D721Med (cell line): ENCODE measurements around the gene SLC23A1.
A peak's percentile ranks its signal among the peaks of the same experiment; 100 is the strongest.

Source experiments
- DNase-seq: peaks from one replicate; pipeline ENCODE4 v3.0.0; 2011; ENCODE audit warnings: low spot score; ENCODE audit not compliant: insufficient read length
- FAIRE-seq: peaks from 2 replicates; lab custom pipeline; 2011; peaks lifted over from hg19 to GRCh38; lab: Jason Lieb, UNC
- CTCF ChIP-seq: IDR thresholded peaks from 2 replicates; pipeline ENCODE4 v1.5.1; 2012; ENCODE audit warnings: mild to moderate bottlenecking, control low read depth; ENCODE audit not compliant: insufficient read depth; ENCODE audit errors: missing control alignments

The SLC23A1 gene

GRCh38 chr5:139392678-139393496, 9.8 kb upstream of the SLC23A1 start:
- DNase-seq = peak; percentile 93
- no peak for FAIRE-seq
- TF ChIP-seq CTCF = peak; percentile 59

- FAIRE-seq (no peak), DNase-seq (no peak)
- TF ChIP-seq CTCF = no peak
Measured at GRCh38 chr5:139392324-139392677, 9.2 kb upstream of the SLC23A1 start.

DNA sequence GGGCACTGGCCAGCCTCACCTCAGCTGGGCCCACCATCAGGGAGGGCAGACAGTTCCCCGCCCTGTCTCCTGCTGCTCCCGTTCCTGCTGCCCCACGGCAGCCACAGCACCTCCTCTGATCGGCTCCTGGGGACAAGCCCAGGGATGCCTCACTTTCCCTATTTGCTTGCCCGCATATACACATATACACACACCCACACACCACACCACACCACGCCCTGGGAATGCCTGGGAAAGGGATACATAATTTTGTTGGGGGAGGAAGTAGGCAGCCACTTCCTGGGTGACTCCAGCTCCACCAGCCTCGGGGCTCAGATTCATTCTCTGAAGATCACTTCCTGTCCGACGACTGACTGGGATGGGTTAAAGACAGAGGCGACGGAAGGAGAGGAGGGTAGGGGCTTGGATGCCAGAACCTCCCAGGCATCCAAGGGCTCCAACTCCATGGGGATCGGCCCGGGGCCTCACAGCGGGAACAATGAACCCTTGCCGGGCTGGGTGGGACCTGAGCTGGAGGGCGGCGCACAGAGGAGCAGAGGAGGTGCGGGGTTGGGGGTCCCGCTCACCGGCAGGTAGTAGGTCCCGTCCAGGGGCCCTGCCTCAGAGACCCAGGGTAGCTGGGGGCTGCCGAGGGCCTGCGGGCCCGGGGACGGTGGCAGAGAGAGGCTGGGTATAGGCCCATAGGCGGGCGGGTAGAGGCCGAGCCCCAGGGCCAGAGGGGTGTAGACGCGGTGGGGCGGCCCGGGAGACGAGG, 8.7 kb upstream of the SLC23A1 start:
- FAIRE-seq (no peak), DNase-seq (peak; percentile 16)
- no peak for TF ChIP-seq CTCF

DNA sequence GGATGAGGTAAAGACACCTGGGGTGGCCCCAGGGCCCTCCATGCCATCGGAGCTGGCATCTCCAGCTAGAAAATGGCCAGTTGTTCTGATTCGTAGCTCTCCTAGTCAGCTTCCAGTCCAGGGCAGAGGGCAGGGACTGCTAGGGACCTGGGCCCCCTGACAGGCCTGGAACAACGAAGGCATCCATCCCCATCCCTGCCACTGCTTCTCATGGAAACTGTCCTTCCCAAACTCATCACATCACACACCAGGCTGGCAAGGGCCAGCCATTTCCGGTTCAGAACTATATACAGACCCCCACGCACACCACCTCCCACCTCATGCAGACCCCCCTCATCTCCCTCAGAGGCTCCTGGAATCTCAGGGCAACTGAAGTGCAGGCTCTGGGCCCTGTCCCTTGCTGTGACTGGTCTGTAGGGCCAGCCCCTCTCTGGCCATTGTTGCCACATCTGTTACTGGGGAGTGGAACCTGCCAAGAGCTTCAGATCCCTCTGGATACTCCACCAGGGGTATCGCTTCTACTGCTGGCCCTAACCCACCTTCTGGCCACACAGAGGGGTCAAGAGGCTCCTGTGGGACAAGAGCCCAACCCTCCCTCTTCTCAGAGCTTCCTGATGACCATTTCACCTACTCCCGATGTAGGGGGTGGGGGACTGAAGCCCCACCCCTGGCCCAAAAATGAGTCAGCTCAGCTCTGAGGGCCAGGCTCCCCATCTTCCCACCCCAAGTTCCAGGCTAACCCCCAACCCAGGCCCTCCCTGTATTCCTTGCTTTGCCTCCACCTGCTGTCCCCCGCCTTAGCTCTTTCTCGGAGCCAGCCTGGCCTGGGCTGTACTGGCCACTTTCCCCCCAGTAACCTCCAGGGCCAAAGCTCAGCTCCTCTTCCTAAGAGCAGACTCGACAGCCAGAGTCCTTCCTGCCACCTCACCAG, 7.8 kb upstream of the SLC23A1 start:
- FAIRE-seq = no peak
- DNase-seq = peak; percentile 12

DNA sequence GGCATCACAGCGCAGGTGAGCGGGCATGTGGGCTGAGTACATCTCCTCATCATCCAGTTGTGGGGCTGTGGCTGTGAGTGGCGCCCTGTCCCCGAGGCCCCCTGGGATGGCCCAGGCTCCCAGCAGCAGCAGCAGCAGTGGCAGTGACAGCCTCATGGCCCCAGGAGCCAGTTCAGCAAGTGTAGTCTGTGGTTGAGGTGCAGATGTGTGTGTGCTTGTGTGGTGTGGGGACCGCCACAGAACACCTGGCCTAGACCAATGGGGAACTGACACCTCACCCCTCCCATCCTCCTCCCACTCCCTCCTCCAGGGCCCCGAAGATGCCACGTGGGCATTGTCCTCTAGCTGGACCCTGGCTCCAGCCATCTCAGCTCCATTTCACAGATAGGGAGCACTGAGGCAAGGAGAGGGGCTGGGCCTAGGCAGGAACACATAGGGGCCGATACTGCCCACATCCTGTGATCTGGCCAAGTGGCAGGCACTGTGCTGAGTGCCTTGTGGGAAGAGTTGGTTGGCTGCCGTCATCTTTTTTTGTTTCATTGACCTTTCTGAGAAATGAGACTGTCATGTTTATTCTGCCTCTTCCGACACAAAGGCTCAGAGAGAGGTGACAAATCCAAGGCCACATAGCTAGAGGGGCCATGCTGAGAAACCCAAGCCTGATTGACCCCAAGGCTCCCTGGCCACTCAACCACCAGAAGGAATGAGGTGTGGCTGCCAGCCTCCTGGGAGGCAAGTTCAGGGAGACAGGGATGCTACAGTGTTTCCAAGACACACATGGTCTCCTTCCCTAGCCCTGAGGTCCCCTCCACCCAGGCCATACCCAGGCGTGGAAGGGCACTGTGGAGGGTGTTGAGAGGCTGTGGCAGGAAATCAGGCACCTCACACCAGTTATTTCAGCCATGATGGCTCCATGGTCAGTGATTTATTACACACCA, 6.9 kb upstream of the SLC23A1 start, which contains the start of gene MZB1:
Gene MZB1, minus strand, starts transcription at position 213 of the 938 bp plus-strand sequence. Its CDS starts 57 bp downstream, at position 156.
- FAIRE-seq (no peak), DNase-seq (peak; percentile 13)
- no peak for TF ChIP-seq CTCF

More for the DNA sequence above, 7.8 kb upstream of the SLC23A1 start:
- TF ChIP-seq CTCF = no peak
